GM21737 (cell line): ENCODE data around the gene DHX15.

Source experiments
- ATAC-seq: cut with Tn5 transposase; IDR thresholded peaks from one replicate; pipeline ENCODE4 v1.9.1; 2021; ENCODE audit warnings: mild to moderate bottlenecking, moderate library complexity; ENCODE audit not compliant: unreplicated experiment

The DHX15 gene

GRCh38 chr4:24495388-24495787 lies 89.0 kb downstream of the DHX15 start:
- ATAC-seq = no peak

DNA sequence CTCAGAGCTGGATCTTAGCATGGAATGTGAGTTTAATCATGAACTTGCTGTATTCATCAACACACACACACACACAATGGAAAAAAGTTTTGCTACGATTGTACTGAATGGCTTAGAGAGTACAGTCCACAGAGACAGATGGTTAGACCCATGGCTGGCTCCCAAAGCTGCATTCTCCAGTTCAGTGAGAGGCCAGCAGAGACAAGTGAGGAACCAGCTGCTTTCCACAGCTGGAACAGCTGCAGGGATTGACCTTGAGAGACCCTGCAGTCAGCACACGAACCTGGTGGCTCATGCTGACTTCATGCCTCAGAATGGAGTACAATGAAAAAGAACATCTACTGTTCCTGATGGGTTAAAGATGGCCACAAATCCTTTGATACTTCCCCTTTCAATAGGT lies 94.5 kb downstream of the DHX15 start:
- no peak for ATAC-seq

- no peak for ATAC-seq
Measured at GRCh38 chr4:24488399-24489164, 95.8 kb downstream of the DHX15 start.

DNA sequence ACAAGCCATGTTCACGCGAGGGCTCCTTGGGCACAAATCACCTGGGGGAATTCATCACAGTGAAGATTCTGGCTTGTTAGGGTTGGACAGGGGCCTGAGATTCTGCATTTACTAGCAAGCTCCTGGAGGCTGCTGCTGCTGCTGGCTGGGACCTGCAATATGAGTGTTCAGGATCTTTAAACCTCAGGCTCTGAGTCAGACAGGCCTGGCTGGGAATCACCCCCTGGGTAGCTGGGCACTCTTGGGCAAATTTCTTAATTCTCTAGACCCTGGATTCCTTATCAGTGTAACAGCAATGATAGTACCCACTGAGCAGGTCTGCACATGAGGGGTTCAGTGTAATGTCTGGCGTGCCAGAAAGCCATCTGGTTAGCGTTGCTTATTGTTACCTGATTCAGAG lies 101.5 kb downstream of the DHX15 start:
- ATAC-seq = no peak

GRCh38 chr4:24477919-24478318 lies 106.4 kb downstream of the DHX15 start:
- no peak for ATAC-seq
